GM18498 (cell line): Measurements from ENCODE around the gene ESPL1.

ENCODE experiments used
- ATAC-seq: cut with Tn5 transposase; IDR thresholded peaks from one replicate; pipeline ENCODE4 v1.9.1; 2021; ENCODE audit warnings: mild to moderate bottlenecking, moderate library complexity; ENCODE audit not compliant: unreplicated experiment

The ESPL1 gene

DNA sequence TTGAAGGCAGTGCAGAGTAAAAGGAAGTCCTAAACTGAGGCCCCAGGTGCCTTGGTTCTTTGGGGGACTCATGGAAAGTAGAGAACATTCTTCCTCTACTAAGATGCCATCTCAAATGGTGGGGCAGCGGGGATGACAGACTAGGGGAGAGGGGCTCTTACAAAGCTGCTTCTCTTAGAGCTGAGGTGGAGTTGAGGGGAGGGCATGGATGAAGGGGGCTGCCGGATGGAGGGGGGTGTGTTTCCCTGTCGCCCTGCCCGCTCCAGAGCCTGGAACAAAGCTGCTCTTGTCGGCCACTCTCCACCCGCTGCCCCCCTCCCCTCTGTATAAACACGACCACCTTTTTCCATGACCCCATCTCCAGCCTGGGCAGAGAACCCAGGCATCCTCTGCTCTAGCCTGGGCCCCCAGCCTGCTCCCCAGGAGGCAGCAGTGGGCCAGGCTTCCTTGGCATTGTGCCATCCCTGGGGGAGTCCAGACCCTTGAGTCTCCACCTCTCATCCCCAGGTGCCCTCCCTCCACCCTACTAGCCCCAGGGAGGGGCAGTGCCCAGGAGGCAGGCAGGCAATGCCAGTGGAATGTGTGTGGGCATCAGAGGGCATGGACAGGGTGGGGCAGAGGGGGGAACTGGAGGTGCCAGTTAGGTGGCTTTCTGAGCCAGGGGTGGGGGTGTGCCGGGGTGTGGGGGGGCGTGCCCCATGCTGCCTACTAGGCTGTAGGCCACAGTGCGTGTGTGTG is 37.8 kb upstream of the ESPL1 start:
- no peak for ATAC-seq

DNA sequence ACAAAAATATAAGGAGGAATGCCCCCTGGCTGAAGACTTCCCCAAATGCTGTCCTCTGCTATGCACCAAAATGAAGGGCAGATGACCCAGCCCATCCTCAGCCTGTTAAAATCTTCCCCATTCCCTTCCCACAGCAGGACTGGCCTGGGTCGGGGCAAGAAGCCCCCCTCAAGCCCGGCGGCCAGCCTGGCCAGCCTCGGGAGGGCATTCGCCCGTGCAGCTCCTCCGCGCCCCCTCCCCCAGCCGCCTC is 36.5 kb upstream of the ESPL1 start:
- ATAC-seq, result no peak

DNA sequence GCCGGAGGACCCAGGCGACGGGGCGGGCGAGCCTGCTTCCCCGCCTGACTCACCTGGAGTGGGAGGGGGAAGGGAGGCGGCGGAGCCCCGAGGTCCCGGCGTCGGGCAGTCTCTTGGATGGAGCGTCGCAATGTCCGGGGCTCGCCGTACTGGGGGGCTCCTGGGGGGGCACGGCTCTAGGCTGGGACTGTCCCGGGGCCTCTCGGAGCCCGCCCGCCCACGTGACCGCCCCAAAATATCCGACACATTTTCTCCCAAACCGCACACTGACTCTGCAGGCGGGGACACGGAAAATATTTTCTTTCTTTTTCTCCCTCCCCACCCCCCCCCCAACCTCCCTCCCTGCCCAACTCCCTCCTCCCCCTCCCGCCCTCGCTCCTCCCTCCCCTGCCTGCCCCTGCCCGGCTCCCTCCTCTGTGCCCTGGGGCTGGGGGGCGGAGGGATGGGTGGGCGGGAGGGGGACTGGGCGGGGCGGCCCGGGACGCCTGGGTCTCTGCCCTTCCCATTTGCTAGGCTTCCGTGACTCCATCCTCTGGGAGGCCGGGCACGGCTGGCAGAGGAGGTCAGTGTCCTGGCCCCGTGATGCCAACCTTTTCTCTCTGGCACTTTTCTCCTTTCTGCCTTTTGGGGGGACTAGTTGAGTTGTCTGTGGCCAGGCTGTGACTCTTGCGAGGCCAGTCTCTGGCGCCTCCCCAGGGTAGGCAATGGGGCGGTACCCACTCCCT is 36.0 kb upstream of the ESPL1 start, which contains the start of gene RARG:
TSS of gene RARG (minus strand) at position 289 of the 725 bp plus-strand sequence. CDS start 4,664 bp downstream, outside the sequence.
- ATAC-seq, result peak; percentile 61

DNA sequence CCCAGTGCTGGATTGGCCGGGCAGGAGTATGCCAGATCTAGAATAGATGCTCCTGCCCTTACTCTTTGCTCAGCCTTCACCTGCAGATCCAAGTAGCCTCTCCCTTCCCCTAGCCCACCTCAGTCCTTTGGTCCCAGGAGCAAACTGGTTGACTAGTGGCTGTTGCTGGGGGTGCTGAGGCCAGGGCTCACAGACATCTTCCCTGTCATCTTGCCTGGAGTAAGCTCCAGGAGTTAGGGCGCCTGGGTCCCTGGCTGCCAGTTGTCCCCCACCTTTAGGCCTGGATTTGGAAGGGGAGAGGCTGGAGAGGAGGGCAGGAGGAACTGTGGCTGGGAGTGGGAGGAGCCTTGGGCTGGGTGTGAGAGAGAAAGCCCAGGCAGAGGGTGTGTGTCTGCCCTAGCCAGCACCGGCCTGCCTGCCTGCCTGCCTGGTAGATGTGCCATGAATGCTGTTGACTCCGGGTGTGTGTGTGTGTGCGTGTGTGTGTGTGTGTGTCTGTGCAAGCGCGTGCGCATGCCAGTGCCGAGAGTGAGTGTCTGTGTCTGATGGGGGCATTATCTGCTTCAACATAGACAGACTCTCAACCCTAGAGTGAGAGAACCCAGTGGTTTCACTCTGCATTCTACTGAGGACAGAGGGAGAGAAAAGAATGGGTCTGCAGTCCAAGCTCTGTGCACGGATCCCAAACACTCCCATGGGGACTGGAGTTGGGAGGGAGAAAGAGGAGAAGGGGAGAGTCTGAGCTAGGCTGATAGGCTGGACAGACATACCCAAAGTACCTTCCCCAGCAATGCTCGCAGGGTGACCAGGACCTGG is 35.2 kb upstream of the ESPL1 start:
- no peak for ATAC-seq

DNA sequence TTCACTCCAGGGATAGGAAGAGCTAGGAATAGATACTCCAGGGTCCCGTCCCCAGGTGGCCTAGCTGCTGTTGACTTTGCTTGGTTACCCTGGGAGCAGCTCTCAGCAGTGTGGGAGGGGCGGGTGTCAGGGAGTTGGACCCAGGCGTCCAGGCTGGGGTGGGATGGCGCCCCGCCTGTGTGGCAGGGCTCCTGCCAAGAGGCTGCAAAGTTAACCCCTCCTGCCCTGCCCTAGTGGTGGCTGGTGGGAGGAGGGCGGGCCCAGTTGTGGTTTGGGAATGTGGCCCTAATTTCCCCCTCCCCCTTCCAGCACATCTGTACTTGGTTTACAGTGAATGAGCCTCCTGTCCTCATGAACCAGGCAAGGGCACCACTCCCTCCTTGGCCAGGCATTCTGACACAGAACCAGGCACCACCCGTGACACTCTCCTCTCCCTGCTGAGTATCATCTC is 34.4 kb upstream of the ESPL1 start:
- no peak for ATAC-seq

DNA sequence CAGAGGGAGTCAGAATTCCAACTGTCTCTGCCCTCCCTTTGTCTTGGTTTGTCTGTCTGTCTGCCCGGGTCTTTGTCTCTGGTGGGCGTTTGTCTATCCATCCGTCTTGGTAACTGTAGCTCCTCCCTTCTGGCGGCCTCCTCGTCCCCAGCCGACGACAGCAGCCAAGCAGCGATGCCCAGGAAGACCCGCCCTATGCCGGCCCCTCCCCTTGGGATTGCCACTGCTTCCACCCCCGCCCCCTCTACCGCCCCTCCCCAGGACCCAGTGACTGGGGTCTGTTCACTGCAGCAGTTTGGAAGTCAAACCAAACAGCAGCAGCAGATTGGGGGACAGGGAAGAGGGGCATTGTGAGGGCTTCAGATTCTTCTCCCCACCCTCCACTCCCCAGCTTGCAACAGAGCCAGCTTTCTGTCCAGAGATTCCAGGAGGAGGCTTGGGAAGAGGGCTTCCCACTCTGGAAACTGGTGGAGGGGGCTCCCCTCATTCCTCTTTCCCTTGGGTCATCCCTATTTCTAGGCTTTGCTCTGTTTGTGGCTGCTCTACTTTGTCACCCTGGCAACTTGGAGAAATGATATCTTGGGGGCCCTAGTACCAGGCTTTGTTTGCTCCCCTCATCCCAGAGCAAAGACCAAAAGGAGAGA is 33.7 kb upstream of the ESPL1 start:
- ATAC-seq, result no peak

DNA sequence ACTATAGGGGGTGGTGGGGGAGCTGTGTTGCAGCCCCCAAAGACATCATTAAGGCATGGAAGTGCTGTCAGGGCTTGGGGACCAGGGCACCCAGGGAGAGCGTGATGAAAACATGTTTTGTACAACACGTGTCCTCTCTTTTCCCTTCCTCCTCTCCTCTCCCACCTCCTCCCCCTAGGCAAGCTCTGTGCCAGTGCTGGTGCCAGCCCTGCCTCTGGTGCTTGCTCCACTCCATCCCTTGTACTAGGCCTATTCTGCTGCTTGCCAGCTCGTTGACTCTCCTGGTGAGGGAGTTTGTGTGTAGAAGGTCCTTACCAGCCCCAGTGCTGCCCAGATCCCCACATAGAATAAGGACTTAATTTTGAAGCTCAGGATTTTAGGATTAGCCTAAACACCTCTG is 32.9 kb upstream of the ESPL1 start:
- no peak for ATAC-seq

DNA sequence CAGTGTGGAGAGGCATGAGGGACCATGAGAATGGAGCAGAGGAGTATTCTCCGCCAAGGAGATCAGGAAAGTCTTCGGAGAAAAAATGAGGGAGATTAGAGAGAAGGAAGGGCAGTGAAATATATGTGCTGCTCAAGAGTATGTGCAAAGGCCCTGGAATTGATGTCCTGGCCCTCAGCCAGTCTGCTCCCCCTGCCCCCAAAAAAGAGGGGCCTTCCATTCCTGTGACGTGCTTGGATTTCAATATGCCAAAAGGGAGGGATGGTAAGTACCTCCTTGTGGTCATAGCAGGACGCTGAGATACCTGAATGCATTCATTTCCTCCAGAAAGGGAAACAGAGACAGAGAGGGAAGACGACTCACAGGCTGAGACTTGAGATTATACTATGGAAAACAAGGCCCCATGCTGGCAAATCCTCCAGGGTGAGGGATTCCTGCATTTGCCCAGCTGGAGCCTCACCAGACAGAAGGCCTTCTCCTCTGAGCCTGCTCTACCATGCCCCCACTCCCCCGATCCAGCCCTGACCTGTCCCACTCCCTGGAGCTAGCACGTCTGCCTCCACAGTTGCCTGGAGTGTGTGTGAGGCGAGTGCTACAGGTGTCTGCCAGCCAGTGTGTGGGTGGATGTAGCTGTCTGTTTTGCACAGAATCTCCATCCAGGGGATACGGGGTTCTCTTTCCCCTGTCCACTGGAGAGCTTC is 32.2 kb upstream of the ESPL1 start:
- ATAC-seq, result no peak

DNA sequence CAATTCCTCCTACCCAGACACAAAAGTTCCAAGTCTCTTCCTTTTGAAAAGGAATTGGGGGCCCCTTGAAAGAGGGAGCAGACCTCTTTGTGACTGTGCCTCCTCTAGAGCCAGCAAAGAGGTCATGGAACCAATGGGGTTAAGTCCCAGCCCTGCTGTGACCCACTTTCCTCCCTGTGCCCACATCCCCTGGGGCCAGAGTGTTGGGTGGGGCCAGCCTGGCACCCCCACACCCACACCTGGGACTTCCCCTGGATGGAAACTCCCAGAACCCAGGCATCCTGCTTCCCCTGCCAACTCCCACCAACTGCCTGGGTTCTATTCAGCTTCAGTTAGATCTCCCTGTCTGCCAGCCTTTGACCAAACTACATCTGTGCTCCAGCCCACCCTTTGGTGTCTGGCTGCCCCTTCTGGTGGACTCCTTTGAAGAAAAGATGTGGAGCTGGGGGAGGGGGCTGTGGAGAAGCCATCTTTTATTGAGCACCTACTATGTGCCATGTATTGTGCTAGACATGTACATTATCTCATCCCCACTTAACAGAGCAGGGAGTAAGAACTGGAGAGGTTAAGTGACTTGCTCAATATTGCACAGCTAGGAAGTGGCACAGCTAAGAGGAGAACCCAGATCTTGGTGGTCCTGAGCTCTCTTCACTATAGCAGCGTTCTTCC is 31.5 kb upstream of the ESPL1 start:
- no peak for ATAC-seq

DNA sequence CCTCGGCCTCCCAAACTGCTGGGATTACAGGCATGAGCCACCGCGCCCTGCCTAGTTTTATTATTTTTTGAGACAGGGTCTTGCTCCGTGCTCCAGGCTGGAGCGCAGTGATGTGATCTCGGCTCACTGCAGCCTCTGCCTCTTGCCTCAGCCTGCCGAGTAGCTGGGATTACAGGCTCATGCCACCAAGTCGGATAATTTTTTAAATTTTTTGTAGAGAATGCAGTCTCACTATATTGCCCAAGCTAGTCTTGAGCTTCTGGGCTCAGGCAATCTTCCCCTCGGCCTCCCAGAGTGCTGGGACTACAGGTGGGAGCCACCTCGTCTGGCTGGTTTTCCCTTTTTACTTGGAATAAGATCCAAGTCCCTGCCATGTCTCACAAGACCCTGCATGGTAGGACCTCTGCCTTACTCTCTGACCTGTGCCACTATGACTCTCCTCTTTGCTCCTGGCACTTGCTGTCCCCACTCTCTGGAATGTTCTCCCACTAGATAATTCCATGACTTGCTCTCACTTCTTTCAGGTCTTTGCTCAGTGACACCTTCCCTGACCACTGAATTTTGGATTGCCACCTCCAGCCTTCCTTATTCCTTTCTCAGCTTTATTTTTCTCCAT is 28.3 kb upstream of the ESPL1 start:
- no peak for ATAC-seq

DNA sequence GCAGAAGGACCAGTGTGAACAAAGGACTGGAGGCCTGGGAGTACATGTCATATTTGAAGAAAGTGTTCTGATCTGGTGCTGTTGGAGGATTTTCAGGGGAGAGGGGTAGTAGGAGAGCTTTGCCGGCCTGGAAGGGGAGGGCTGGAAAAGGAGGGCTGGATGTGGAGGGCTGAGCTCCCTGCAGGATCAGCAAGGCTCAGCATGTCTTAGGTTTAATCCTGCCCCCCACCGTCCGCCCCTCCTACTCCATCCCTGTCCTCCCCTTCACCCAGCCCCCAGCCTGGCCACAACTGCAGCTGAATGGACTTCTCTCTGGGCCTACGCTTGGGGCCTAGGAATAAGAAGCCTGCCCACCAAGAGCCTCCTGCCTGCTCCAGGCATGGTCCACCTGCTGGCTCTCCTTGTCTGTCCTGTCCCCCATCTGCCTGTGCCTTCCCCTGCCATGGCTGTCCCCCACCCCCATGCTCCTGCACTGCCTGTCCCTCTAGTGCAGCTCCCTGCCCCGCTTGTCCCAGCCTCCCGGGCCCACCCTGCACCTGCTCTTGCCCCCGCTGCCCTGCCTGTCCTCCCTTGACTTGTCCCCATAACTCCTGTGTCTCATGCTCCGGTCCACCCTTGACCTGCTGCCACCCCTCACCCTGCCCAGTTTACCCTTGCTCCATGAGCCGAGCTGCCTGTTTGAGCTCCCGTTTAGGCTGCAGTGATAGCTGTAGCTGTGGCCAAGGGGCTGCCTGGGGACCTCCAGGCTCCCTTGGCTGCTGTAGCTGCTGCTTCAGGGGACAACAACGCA is 26.3 kb upstream of the ESPL1 start:
- no peak for ATAC-seq

DNA sequence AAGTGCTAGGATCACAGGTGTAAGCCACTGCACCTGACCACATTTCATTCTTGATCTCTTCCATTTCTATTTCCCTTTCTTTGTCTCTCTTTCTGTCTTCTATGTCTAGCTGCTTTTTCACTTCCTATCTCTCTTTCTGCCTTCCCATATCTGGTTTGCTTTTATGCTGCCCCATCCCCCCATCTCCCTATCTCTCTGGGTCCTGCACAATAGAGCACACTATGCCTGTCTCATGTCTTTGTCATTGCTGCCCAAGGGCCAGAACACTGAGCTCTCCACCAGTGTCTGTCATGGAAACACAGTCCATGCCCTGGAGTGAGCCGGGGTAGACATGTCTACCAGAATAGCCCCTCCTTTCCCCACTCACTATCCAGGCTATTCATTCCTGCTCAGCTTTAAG is 23.8 kb upstream of the ESPL1 start:
- no peak for ATAC-seq

DNA sequence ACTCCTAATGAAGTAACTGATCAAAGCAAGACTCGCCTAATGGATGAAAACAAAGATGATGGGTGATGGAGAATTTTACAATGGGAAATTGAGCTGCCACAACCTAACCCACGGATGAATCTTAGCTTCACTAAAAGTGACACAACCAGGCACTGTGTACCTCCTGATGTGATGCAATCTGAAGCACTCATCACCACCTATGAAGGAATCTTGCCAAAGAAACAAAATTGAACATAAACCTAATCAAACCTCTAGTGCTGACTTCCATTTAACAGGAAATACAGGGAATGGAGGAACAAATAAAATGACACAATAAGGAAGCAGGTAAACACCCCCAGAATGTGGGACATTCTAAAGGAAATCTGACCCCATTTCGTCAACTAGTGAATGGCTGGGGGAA is 22.8 kb upstream of the ESPL1 start:
- ATAC-seq, result no peak

DNA sequence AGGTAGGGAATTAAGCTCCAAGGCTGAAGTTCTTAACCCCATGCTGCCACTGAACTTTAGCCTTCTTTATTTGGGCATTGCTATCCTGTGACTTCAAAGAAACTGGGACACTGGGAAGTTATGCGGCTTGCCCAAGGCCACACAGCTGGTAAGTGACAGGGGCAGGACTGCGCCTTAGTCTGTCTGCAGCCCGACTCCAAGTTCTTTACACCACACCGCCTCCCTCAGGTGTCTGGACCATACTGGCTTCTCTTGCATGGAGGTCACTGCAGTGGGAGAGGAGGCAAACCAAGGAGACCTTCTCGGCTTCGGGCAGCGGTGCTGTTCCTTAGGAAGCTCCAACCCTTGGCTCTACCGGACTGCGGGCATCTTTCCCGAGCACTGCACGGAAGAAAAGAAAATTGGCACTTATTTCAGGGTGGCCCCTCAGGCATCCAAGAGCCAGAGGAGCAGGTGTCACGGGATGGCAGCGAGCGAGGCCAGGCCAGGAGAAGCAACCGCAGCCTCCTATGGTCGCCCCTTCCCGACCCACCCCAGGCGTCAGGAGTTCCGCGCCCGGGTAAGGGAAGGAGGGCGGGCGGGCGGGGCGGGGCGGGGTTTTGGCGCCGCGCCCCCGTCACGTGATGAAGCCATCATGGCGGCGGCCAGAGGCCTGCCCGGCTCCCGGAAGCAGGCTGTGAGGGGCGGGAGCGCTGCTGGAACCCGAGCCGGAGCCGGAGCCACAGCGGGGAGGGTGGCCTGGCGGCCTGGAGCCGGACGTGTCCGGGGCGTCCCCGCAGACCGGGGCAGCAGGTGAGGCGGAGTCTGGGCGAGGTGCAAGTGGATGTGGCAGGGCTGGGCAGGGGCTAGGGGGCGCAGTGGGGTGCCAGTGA is 16.4 kb upstream of the ESPL1 start:
- peak; percentile 73 for ATAC-seq

DNA sequence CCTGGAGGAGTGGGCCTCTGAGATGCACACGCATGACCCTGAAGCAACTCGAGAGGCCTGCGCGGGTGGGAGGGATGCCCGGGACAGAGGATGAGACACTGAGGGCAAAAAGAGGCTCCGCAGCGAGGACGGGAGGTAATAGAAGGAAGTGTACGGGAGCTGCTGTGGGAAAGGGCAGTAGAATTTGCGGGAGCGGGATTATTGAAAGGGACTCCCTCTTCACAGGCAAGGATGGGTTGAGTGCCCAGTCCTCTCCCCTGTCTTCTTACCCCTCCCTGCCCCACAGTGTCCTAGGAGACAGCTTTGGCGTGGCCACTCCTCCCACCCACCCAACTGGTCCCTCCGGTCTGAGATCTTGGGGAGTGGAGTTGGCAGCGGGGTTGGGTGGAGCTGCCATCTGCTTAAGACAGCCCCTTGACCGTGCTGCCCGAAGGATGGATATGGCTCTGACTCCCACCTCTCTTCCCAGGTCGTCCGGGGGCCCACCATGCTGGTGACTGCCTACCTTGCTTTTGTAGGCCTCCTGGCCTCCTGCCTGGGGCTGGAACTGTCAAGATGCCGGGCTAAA is 15.7 kb upstream of the ESPL1 start:
- no peak for ATAC-seq

DNA sequence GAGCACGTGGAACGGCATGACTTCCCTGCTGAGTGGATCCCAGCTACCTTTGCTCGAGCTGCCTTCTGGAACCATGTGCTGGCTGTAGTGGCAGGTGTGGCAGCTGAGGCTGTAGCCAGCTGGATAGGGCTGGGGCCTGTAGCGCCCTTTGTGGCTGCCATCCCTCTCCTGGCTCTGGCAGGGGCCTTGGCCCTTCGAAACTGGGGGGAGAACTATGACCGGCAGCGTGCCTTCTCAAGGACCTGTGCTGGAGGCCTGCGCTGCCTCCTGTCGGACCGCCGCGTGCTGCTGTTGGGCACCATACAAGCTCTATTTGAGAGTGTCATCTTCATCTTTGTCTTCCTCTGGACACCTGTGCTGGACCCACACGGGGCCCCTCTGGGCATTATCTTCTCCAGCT is 14.8 kb upstream of the ESPL1 start:
- ATAC-seq, result no peak

DNA sequence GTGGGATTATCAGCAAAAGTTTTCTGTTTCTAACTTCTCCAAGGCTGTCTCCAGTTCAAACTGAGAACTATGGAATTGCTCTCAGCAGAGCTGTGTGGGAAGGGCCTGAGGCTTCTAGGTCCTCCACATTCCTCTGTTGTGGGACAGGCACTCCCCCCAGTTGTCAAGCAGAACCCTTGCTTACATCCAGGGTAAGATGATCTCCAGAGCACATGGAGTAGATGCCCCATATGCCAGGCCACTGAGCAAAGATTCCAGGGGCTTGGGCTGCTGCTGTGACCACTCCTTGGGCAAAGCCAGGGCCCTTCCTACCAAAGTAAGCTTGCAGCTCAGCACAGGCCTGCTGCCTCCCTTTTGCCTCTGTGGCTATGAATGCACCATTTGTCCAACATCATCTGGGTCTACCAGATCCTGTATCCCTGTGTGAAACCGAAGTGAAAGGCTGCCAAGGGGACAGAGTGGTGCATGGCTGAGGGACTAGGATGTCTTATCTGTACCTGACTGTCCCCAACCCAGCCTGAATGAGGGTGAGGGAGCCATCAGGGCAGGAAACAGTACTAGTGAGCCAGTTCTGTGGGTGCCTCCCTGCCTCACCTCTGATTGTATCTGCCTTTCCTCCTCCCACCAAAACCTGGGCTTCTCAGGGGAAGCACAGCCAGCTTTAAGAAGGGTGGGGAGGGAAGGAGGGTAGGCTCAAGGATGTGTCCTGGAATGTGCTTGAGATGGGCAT is 13.1 kb upstream of the ESPL1 start:
- ATAC-seq, result no peak
